Mesothelial cell of epicardium (in vitro differentiated cells): ENCODE measurements around the gene GLRA2. TPM values are rescaled to one million over a fixed set of nuclear protein-coding genes. Genes with fewer than 3 reads are reported as not detected.

Experiments used
- DNase-seq, 2 experiments: peaks; one replicate each; pipeline ENCODE4 v3.0.0; 2021; ENCODE audit warnings: low spot score in 2 of 2; ENCODE audit not compliant: unreplicated experiment in 2 of 2
- H3K27ac Mint-ChIP-seq: 2 replicates; pipeline ENCODE4 v1.8.0; 2021; ENCODE audit warnings: mixed read lengths
- H3K27me3 Mint-ChIP-seq: 2 replicates; pipeline ENCODE4 v1.8.0; 2021; ENCODE audit warnings: low read depth, mixed read lengths
- H3K36me3 Mint-ChIP-seq: 2 replicates; pipeline ENCODE4 v1.8.0; 2021; ENCODE audit warnings: mixed read lengths
- H3K4me1 Mint-ChIP-seq: 2 replicates; pipeline ENCODE4 v1.8.0; 2021; ENCODE audit warnings: mixed read lengths
- H3K4me3 Mint-ChIP-seq: 2 replicates; pipeline ENCODE4 v1.8.0; 2021; ENCODE audit warnings: mild to moderate bottlenecking, moderate library complexity, mixed read lengths
- H3K9me3 Mint-ChIP-seq: 2 replicates; pipeline ENCODE4 v1.8.0; 2021; ENCODE audit warnings: mixed read lengths
- CTCF ChIP-seq: fragments of 200-600 bp; sonication (generic); IDR thresholded peaks from one replicate; pipeline ENCODE4 v1.5.0; 2021; ENCODE audit warnings: antibody characterized with exemption; ENCODE audit not compliant: unreplicated experiment
- total RNA-seq: library from RNA; stranded (reverse); gene quantifications from 3 replicates; pipeline ENCODE4 v1.2.1, GENCODE V29; 2021

The GLRA2 gene
- total RNA-seq, 1 donor from 2014 or later: not detected

- Mint-ChIP-seq H3K36me3 (no peaks in the 10 kb centered on the region), H3K27ac (no peak overlapping the region), H3K4me1 (no peaks in the 10 kb centered on the region), H3K9me3 (peaks cover 34% of the 10 kb centered on the region), H3K27me3 (no peaks in the 10 kb centered on the region), H3K4me3 (no peak overlapping the region)
- DNase-seq: no peak
- TF ChIP-seq CTCF: no peak
Observed at GRCh38 chrX:14712096-14712495, 182.8 kb downstream of the GLRA2 start.

DNA sequence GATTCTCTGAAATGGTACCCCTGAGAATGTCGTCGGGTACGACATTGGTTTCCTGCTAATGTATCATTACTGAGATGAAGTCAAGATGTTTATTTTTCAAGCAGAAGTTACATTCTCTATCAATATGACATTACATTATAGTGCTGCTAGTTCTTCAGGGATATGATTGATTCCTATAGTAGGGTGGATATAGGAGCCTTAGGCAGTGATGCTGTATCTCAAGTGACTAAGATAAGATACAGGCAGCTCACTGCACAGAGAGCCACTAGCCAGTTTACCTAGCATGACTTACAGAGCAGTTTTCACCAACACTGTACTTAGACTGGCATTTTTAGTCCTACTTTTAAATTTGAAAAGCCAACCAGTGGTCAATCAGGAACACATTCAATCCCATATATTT lies 188.6 kb downstream of the GLRA2 start:
- Mint-ChIP-seq H3K36me3 (no peaks in the 10 kb centered on the region), H3K9me3 (peaks cover 32% of the 10 kb centered on the region), H3K4me3 (no peak overlapping the region), H3K27ac (no peak overlapping the region), H3K27me3 (no peaks in the 10 kb centered on the region), H3K4me1 (no peaks in the 10 kb centered on the region)
- TF ChIP-seq CTCF: no peak
- no peak for DNase-seq

DNA sequence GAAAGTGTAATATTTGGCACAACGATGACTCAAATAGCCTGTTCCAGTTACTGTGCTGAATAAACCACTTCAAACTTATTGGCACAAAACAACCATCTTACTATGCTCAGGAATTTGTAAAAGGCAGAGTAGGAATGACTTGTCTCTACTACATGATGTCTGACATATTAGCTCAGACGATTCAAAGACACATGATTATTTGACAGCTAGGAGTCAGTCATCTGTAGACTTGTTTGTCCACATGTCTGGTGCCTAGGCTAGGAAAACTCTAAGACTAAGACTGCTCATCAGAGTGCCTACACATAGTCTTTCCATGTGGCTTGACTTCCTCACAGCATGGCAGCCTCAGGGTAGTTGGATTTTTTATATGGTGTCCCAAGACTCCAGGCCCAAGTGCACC lies 189.1 kb downstream of the GLRA2 start:
- no peaks in the 10 kb centered on the region for H3K4me1 Mint-ChIP-seq
- no peak overlapping the region for H3K27ac Mint-ChIP-seq
- H3K9me3 Mint-ChIP-seq: peaks cover 33% of the 10 kb centered on the region
- H3K36me3 Mint-ChIP-seq: no peaks in the 10 kb centered on the region
- no peak for DNase-seq
- H3K4me3 Mint-ChIP-seq: no peak overlapping the region
- no peaks in the 10 kb centered on the region for H3K27me3 Mint-ChIP-seq
- TF ChIP-seq CTCF: no peak

- no peaks in the 10 kb centered on the region for H3K27me3 Mint-ChIP-seq
- H3K4me1 Mint-ChIP-seq: no peaks in the 10 kb centered on the region
- peaks cover 43% of the 10 kb centered on the region for H3K9me3 Mint-ChIP-seq
- no peak for DNase-seq
- H3K27ac Mint-ChIP-seq: no peak overlapping the region
- no peak for TF ChIP-seq CTCF
- H3K36me3 Mint-ChIP-seq: peaks cover 2% of the 10 kb centered on the region
- H3K4me3 Mint-ChIP-seq: no peak overlapping the region
Observed at GRCh38 chrX:14729058-14729457, 199.7 kb downstream of the GLRA2 start.

DNA sequence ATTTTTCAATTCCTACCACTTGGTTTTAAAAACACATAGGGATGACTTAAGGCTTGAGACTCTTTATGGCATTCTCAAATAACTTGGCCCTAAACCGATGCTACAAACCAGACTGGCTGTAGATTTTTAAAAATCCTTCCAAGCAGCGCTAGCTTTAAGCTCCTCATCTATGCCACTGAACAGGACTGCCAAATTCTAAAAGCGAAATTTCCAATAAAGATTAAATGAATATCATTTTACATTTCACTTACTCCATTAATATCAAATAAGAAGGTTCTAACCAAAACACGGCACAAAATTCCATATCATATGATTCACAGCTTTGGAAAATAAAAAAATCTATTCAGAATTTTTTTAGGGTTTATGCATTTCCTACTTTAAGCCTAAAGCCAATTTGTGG lies 209.3 kb downstream of the GLRA2 start:
- DNase-seq: no peak
- Mint-ChIP-seq H3K9me3 (peaks cover 34% of the 10 kb centered on the region), H3K27ac (no peak overlapping the region), H3K4me3 (no peak overlapping the region), H3K27me3 (no peaks in the 10 kb centered on the region), H3K36me3 (peaks cover 2% of the 10 kb centered on the region), H3K4me1 (peaks cover 5% of the 10 kb centered on the region)
- no peak for TF ChIP-seq CTCF

DNA sequence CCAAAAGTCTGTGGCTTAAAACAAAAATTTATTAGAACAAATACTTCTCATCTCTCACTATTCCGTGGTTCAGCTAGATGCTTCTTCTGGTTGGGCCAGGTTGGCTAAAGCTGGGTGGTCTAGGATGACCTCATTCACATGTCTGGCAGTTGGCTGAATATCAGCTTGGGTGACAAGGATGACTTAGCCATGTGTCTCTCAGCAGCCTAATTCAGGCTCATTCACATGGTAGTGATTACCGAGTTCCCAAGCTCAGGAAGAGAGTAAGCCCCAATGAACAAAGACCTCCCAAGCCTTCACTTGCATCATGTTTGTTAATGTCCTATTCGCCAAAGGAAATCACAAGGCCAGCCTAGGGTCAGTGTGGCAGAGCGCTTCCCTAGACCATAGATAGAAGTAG lies 224.1 kb downstream of the GLRA2 start:
- peaks cover 4% of the 10 kb centered on the region for H3K4me1 Mint-ChIP-seq
- no peak overlapping the region for H3K4me3 Mint-ChIP-seq
- no peak for DNase-seq
- H3K9me3 Mint-ChIP-seq: peaks cover 53% of the 10 kb centered on the region
- TF ChIP-seq CTCF: no peak
- no peaks in the 10 kb centered on the region for H3K27me3 Mint-ChIP-seq
- no peaks in the 10 kb centered on the region for H3K36me3 Mint-ChIP-seq
- H3K27ac Mint-ChIP-seq: no peak overlapping the region
